GM12864 (cell line): ENCODE results near the gene SLC38A3.
A peak's percentile ranks its signal among the peaks of the same experiment; 100 is the strongest.

Experiments
- DNase-seq: peaks from one replicate; pipeline ENCODE4 v3.0.0-alpha.2; 2011; ENCODE audit warnings: low read depth
- H3K4me3 ChIP-seq: 2 replicates; pipeline ENCODE4 v1.5.1; 2011; ENCODE audit warnings: mild to moderate bottlenecking, low read depth, low read length, control low read depth
- TF ChIP-seq, protein P1 (sequence below): IDR thresholded peaks from 2 replicates; pipeline ENCODE4 v1.5.1; 2011; ENCODE audit warnings: low read depth, mild to moderate bottlenecking, moderate library complexity, low read length, control low read depth, inconsistent platforms; ENCODE audit errors: missing control alignments

The SLC38A3 gene

DNA sequence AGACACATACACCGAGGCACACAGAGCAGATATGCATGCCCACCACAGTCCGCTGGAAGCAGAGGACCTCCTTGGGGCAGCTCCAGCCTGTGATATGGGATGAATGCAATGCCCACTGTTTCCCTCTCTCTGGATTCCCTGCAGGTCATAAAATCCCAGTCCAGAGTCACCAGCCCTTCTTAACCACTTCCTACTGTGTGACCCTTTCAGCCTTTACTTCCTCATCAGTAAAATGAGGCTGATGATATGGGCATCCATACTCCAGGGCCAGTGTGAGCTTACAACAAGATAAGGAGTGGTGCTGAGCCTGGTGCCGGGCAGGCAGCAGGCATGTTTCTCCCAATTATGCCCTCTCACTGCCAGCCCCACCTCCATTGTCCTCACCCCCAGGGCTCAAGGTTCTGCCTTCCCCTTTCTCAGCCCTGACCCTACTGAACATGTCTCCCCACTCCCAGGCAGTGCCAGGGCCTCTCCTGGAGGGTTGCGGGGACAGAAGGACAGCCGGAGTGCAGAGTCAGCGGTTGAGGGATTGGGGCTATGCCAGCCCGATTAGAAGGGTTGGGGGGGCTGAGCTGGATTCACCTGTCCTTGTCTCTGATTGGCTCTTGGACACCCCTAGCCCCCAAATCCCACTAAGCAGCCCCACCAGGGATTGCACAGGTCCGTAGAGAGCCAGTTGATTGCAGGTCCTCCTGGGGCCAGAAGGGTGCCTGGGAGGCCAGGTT, 14.0 kb upstream of the SLC38A3 start, which contains the start of gene GNAT1:
GNAT1 (plus strand) TSS at position 675 of the 725 bp plus-strand sequence. CDS start 116 bp downstream, outside the sequence.
- no peak within 1 kb of the TSS for H3K4me3 ChIP-seq
- no peak for DNase-seq
- TF ChIP-seq, protein P1, sequence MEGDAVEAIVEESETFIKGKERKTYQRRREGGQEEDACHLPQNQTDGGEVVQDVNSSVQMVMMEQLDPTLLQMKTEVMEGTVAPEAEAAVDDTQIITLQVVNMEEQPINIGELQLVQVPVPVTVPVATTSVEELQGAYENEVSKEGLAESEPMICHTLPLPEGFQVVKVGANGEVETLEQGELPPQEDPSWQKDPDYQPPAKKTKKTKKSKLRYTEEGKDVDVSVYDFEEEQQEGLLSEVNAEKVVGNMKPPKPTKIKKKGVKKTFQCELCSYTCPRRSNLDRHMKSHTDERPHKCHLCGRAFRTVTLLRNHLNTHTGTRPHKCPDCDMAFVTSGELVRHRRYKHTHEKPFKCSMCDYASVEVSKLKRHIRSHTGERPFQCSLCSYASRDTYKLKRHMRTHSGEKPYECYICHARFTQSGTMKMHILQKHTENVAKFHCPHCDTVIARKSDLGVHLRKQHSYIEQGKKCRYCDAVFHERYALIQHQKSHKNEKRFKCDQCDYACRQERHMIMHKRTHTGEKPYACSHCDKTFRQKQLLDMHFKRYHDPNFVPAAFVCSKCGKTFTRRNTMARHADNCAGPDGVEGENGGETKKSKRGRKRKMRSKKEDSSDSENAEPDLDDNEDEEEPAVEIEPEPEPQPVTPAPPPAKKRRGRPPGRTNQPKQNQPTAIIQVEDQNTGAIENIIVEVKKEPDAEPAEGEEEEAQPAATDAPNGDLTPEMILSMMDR, result no peak

DNA sequence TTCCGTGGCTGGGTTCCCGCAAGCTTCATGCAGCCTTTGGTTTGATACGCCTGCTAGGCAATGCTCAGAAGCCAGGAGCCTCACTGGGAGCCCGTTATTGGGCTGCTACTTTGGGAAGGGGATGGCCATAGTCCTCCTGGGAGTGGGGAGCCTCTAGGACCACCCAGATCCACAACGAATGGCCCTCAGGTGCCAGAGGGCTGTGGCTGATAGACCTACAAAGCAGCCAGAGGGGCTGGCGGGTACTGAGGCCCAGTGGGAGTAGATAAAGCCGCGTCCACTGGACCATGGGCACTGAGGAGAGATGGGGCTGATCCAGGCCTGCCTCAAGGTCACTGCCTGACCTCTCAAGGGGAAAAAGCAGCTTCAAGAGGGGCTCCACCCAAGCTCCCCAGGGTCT, 12.9 kb upstream of the SLC38A3 start:
- DNase-seq, result no peak
- no peak overlapping the region for H3K4me3 ChIP-seq
- TF ChIP-seq, protein P1, result no peak

DNA sequence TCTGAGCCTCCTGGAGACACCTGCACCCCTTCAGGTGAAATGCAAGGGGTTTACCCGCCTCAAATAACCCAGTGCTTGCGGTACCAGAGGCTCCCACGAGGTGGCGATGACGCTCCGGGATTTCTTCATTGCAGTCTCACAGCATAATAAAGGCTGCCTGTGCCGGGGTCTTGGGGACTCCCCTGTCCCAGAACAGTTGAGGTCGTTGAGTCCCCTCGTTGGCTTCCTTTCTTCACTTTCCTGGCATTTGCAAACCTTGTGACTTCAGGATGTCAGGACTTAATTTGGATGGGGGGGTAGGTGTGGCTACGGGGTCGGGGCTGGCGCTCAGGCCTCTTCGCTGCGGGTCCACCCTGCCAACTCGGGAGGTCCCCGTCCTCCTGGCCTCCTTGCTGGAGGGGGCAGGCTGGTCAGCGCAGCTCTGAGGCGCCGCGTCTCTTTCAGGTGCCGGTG, 12.4 kb upstream of the SLC38A3 start:
- TF ChIP-seq, protein P1, result peak; percentile 94
- no peak overlapping the region for H3K4me3 ChIP-seq
- DNase-seq, result peak; percentile 39

DNA sequence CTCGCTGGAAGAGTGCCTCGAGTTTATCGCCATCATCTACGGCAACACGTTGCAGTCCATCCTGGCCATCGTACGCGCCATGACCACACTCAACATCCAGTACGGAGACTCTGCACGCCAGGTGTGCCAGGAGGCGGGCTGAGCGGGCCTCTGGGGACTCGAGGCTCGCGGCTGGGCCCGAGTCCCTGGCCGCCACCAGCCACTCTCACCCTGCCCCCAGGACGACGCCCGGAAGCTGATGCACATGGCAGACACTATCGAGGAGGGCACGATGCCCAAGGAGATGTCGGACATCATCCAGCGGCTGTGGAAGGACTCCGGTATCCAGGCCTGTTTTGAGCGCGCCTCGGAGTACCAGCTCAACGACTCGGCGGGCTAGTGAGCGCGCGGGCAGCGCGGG, 11.8 kb upstream of the SLC38A3 start:
- DNase-seq, result no peak
- no peak overlapping the region for H3K4me3 ChIP-seq
- TF ChIP-seq, protein P1, result no peak

DNA sequence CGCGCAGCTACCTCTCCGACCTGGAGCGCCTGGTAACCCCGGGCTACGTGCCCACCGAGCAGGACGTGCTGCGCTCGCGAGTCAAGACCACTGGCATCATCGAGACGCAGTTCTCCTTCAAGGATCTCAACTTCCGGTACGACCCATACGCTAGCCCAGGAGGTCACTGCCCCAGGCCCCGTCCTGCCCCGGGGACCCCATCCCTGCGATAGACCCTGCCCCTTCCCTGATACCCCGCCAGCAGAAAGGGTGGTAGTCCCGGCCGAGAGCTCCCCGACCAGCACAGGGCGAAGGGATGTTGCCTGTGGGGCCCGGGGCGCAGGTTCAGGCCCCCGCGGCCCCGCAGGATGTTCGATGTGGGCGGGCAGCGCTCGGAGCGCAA, 11.3 kb upstream of the SLC38A3 start:
- H3K4me3 ChIP-seq, result no peak overlapping the region
- no peak for DNase-seq
- TF ChIP-seq, protein P1, result no peak

DNA sequence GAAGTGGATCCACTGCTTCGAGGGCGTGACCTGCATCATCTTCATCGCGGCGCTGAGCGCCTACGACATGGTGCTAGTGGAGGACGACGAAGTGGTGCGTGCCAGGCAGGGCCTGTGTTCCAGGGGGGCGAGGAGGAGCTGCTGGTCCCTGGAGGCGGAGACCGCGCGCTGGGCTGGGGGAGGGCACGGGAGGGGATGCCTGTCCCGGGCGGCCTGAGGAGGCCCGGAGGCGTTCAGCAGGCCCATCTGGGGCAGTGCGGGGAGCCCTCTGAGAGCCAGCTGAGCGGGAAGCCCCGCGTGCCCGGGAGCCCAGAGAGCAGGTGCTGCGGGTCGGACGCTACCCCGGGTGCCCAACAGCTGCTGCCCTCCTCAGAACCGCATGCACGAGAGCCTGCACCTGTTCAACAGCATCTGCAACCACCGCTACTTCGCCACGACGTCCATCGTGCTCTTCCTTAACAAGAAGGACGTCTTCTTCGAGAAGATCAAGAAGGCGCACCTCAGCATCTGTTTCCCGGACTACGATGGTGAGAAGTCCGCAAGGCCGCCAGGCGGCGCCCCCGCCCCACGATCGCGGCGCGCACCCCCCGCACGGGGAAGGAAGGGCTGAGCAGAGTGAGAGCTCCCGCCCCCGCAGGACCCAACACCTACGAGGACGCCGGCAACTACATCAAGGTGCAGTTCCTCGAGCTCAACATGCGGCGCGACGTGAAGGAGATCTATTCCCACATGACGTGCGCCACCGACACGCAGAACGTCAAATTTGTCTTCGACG, 10.8 kb upstream of the SLC38A3 start:
- H3K4me3 ChIP-seq, result no peak overlapping the region

More for the DNA sequence above, 10.8 kb upstream of the SLC38A3 start:
- TF ChIP-seq, protein P1, result peak; percentile 84
- DNase-seq, result peak; percentile 29
